Epithelial cell of proximal tubule (primary cell): ENCODE results near the gene CABP1. TPM values are rescaled to one million over a fixed set of nuclear protein-coding genes. Genes with fewer than 3 reads are reported as not detected.

Source experiments
- DNase-seq: peaks from one replicate; pipeline ENCODE4 v3.0.0-alpha.2; 2011; ENCODE audit warnings: low read depth
- H3K4me3 ChIP-seq: 2 replicates; pipeline ENCODE4 v1.5.1; 2011; ENCODE audit warnings: low read depth, mild to moderate bottlenecking, low read length
- total RNA-seq: library from RNA; depleted of rRNA; stranded (reverse); fragments of >200 nt; gene quantifications from 2 replicates; pipeline ENCODE4 v1.2.3, GENCODE V29; 2015
- TF ChIP-seq, protein P1 (sequence below): conservative IDR thresholded peaks from 2 replicates; pipeline ENCODE4 v1.5.1; 2012; ENCODE audit warnings: low read depth, mild to moderate bottlenecking, low read length

CABP1 gene
- total RNA-seq, 1 donor from 2014 or later, result 1.1 TPM

DNA sequence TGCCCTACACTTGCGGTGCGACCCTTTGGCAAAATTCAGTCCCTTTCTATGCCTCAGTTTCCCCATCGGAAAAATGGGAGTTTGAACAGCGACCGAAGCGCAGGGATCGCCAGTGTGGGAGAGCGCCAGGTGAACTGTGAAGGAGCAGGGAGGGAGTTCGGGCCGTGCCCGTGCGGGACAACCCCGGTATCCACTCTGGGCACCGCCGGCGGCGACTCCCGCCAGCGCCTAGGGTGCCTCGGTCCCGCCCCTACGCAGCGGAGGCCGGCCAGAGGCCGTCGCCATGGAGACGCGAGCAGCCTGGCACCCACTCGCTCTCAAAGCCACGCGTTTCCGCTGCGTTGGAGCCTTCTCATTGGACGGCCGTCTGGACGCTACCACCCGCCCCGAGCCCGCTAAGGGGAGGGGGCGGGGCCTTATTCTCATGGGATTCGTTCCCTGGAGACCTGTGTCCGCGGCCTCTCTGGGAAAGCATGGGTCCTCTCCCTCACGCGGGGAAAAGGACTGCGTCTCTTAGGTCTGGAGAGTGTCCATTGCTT lies 45.8 kb downstream of the CABP1 start:
- DNase-seq, result peak; percentile 70
- TF ChIP-seq, protein P1, sequence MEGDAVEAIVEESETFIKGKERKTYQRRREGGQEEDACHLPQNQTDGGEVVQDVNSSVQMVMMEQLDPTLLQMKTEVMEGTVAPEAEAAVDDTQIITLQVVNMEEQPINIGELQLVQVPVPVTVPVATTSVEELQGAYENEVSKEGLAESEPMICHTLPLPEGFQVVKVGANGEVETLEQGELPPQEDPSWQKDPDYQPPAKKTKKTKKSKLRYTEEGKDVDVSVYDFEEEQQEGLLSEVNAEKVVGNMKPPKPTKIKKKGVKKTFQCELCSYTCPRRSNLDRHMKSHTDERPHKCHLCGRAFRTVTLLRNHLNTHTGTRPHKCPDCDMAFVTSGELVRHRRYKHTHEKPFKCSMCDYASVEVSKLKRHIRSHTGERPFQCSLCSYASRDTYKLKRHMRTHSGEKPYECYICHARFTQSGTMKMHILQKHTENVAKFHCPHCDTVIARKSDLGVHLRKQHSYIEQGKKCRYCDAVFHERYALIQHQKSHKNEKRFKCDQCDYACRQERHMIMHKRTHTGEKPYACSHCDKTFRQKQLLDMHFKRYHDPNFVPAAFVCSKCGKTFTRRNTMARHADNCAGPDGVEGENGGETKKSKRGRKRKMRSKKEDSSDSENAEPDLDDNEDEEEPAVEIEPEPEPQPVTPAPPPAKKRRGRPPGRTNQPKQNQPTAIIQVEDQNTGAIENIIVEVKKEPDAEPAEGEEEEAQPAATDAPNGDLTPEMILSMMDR, result no peak

DNA sequence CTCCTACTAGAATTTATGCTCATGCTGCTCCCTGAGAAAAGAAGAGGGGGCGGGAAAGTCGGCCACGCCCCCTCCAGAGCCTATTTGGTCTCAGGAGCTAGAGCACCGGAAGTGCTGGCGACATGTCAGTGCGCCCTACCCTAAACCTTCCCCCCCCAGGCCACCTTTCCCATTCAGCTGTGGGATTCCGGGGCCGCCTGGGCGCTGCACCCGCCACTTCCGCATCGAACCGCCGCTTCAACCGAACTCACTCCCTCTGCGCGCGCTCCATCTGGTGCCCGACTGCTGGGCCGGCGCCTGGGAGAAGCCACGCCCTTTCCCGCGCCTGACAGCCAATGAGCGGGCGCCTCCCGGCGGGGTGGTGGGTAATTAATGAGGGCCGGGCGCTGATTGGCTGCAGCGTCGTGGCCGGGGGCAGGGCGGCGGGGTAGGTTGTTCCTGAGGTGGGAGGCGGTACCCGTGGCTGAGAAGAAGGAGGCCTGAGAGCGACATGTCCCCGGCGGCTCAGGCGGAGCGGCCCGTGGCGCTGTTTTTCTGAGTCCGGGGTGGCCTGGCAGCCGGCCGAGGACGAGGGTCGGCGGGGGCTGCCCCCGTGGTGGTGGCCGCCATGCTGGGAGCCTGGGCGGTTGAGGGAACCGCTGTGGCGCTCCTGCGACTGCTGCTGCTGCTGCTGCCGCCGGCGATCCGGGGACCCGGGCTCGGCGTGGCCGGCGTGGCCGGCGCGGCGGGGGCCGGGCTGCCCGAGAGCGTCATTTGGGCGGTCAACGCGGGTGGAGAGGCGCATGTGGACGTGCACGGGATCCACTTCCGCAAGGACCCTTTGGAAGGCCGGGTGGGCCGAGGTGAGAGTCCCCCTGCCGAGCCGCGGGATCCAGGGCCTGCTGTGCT lies 46.5 kb downstream of the CABP1 start, which contains the start of gene MLEC:
TSS of gene MLEC (plus strand) at position 460 of the 888 bp plus-strand sequence. CDS start at position 608, 148 bp downstream.
- peak within 1 kb of the TSS; percentile 87 for H3K4me3 ChIP-seq
- DNase-seq, result peak; percentile 68
- TF ChIP-seq, protein P1, result peak; percentile 18

More for the DNA sequence above, 45.8 kb downstream of the CABP1 start:
- peak overlapping the region; percentile 87 for H3K4me3 ChIP-seq

DNA sequence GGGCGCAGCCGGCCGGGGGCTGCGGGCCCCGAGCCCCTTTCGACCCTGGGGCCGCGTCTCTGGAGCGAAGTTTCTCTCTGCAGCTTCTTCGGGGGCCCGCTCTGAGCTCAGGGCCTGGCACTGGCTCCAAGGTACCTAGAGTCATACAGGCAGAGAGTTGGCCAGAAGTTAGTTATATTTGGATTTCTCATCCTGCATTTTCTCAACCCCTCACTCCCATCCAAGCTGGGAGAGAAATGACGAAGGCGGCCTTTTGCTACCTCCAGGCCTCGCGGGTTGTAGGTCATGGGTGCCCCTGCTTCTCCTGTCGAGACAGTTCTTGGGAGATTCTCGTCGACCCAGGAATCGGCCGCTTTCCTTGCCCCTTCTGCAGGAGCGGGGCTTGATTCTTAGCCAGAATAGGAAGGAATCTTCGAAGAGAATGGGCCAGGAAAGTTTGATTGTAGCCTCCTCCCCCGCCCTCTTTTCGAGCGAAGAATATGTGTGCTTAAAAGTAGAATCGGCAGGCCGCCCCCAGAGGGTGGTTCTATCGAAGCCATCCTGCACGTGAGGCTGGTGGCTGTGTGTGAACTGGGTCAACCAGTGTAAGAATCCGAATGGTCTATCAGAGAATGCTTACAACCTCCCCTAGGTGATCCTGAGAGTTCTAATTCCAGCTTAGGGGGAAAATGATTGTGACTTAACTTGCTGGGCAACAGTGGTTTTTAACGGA lies 47.3 kb downstream of the CABP1 start:
- TF ChIP-seq, protein P1, result no peak
- H3K4me3 ChIP-seq, result peak overlapping the region; percentile 87
- no peak for DNase-seq

DNA sequence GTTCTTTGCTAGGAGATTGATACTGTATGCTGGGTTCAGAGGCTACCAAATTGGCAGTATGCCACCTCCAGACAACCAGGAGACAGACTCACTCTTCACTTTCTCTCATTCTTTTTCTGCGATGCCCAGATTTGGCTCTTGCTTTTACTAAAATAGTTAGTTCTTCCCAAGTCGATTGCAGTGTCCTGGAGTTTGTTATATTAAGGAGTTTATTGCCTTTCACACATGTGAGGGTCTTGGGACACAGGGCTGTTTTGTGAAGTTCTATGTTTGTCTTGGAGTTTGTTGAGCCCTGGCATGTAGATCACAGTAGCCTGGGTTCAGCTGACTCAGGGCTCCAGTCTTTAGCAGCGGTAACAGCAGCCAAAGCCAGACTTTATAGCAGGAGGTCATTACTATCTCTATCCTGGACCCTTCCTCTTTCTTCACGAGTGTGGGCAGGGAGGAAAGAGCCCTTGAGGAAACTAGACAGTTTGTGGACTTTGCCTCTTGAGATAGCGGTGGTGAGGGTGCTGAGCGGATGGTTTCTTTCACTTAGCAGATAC lies 48.2 kb downstream of the CABP1 start:
- DNase-seq, result no peak
- TF ChIP-seq, protein P1, result no peak
- peak overlapping the region; percentile 87 for H3K4me3 ChIP-seq

DNA sequence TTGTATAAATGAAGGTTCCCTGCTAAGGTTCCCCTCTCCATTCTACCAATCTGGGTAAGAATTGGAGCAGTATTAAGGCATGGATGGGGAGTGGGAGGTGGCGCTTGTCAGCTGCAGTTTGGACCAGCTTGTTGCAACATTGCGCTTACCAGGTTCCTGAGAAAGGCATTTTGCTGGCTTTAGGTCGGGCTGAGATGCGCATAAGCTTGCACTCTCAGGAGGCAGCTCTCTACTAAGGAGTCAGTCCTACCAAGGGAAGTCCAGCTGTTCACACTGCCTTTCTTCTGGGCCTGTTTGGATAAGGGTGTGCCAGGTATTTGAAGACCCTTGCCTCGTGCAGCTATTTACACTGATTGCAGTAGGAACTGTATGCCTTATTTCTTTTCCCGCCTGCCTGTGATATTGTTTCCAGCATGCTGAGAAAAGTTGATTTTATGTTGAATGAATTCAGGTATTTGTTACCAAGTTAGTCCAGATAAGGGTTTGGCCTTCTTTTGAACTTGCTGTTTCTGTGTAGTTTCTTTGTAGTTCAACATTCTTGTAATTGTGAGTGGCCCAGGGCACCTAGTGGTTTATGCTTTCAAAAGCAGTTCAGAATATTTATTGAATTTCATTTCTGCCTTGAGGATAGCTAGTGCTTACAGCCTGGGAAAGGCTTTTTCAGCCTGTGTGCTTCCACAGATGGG lies 49.1 kb downstream of the CABP1 start:
- TF ChIP-seq, protein P1, result no peak
- H3K4me3 ChIP-seq, result peak overlapping the region; percentile 87
- no peak for DNase-seq

DNA sequence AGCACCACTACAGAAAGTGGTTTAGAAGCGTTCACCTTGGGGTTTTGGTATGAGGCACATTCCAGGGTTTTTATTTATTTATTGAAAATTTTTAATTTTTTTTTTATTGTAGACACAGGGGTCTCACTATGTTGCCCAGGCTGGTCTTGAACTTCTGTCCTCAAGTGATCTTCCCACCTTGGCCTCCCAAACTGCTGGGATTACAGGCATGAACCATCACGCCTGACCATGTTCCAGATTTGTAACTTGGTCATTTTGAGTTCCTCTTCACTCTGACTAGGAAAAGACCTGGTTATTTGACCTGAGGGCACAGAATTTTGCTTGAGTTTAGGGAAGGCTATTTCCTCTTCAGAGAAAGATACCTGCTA lies 49.6 kb downstream of the CABP1 start:
- DNase-seq, result no peak
- H3K4me3 ChIP-seq, result no peak overlapping the region
- TF ChIP-seq, protein P1, result no peak
